GM12873 (cell line): ENCODE results near the gene PRAMEF10.
"Not testable (repeated sequence)": the region's sequence is repeated elsewhere in the genome, so short reads cannot be mapped to it uniquely, and the experiment has no call there.

Experiments
- CTCF ChIP-seq: IDR thresholded peaks from 2 replicates; pipeline ENCODE4 v1.5.1; 2012; ENCODE audit warnings: low read depth, mild to moderate bottlenecking, moderate library complexity, low read length, control low read depth; ENCODE audit not compliant: insufficient read depth; ENCODE audit errors: missing control alignments

PRAMEF10 gene, protein sequence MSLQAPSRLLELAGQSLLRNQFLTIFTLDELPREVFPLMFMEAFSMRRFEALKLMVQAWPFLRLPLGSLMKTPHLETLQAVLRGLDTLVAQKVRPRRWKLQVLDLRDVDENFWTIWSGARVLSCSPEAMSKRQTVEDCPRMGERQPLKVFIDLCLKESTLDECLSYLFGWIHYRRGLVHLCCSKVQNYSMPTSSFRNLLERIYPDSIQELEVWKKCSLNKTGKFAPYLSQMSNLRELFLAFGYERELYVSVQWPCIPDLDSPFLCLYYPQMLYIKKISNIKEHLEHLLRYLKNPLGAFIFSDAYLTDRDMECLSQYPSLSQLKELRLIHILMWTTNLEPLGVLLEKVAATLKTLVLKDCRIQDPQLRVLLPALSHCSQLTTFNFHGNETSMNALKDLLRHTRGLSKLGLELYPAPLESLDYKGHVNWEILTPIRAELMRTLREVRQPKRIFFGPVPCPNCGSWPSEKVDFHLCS

DNA sequence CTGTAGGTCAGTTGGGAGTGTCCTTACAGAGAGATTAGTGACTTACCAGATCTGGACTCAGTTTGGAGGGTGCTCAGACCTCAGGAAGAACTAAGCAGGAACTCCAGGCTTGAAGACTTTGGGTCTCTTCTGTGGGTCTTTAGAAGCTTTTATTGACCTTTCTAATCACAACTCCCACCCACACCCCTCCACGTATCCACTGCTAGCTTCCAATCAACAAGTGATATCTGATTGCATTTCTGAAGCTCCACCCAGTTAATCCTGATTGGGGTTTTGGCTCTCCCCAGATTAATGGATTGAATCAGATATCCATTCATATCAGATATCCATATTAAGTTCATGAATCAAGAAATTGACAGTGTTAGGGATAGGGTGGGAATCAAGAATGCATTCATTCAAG is at the start of gene PRAMEF10:
PRAMEF10 (minus strand) TSS at position 101 of the 400 bp plus-strand sequence. CDS start 2,423 bp downstream, outside the sequence.
- TF ChIP-seq CTCF, result not testable (repeated sequence)

- TF ChIP-seq CTCF, result not testable (repeated sequence)
Measured at GRCh38 chr1:12947480-12947879, 49.4 kb upstream of the PRAMEF10 start, which contains the start of gene PRAMEF6. PRAMEF6 (minus strand) TSS chr1:12947580; CDS start chr1:12942518, 5,062 bp downstream.

- TF ChIP-seq CTCF, result peak; percentile 10
Measured at GRCh38 chr1:12924368-12924767, 26.3 kb upstream of the PRAMEF10 start.

DNA sequence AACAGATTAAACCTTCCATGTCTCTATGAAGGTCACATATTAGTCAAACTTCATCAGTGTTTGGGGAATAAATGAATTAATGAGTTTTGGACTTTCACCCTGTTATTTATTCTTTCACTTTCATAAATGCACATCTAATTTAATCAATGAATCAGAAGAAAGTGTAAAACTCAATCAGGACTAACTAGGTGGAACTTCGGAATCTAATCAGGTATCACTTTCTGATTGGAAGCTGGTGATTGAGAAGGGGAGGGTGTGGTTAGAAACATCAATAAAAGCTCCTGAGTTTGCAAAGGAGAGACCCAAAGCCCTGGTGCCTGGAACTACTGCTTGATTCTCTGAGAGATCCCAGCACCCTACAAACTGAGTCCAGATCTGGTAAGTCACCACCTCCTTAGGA is 18.2 kb upstream of the PRAMEF10 start, which contains the start of gene PRAMEF7:
PRAMEF7 (plus strand) TSS at position 301 of the 400 bp plus-strand sequence. CDS start 1,083 bp downstream, outside the sequence.
- not testable (repeated sequence) for TF ChIP-seq CTCF

GRCh38 chr1:12886101-12886500 is 12.0 kb downstream of the PRAMEF10 start, which contains the start of gene PRAMEF4:
PRAMEF4 (minus strand) TSS chr1:12886201; CDS start chr1:12883394, 2,807 bp downstream.
- not testable (repeated sequence) for TF ChIP-seq CTCF

DNA sequence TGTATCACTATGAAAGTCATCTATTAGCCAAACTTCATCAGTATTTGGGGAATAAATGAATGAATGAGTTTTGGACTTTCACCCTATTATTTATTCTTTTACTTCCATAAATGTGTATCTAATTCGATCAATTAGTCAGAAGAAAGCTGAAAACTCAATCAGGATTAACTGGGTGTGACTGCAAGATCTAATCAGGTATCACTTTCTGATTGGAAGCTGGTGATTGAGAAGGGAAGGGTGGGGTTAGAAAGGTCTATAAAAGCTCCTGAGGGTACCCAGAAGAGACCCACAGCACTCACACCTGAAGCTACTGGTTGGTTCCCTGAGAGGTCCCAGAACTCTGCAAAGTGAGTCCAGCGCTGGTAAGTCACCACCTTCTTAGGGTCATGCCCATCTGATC is 41.3 kb downstream of the PRAMEF10 start, which contains the start of gene PRAMEF2:
PRAMEF2 (plus strand) TSS at position 301 of the 400 bp plus-strand sequence. CDS start 1,924 bp downstream, outside the sequence.
- not testable (repeated sequence) for TF ChIP-seq CTCF

DNA sequence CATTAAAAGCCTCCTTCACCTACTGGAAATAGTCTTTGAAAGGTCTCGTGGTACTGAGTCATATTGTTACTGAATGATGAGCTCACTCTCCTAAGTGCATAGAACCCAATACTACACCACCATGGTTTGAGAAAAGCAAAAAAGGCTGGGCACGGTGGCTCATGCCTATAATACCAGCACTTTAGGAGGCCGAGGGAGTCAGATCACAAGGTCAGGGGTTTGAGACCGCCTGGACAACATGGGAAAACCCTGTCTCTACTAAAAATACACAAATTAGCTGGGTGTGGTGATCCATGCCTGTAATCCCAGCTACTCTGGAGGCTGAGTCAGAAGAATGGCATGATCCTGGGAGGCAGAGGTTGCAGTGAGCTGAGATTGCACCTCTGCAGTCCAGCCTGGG is 46.3 kb downstream of the PRAMEF10 start:
- no peak for TF ChIP-seq CTCF
